Thymus (tissue), 11 donors: ENCODE measurements around the gene MAST2. TPM values are rescaled to one million over a fixed set of nuclear protein-coding genes. Genes with fewer than 3 reads are reported as not detected.

Source experiments
- DNase-seq, 9 donors: peaks; one replicate each; pipeline ENCODE4 v3.0.0-alpha.2; 2013; ENCODE audit warnings: low spot score in 9 of 9, low read depth in 6 of 9, missing footprints in 1 of 9
- H3K27ac ChIP-seq, 2 donors: one replicate each; pipeline ENCODE4 v1.5.1; 2013; ENCODE audit warnings: control low read depth in 1 of 2, low read depth in 1 of 2, low read length in 1 of 2, mild to moderate bottlenecking in 1 of 2, moderate library complexity in 1 of 2
- H3K27me3 ChIP-seq, 2 donors: one replicate each; pipeline ENCODE4 v1.5.1; 2013; ENCODE audit warnings: low read length in 1 of 2; ENCODE audit not compliant: control insufficient read depth in 2 of 2, insufficient read depth in 1 of 2
- H3K36me3 ChIP-seq, 2 donors: one replicate each; pipeline ENCODE4 v1.5.1; 2013; ENCODE audit warnings: low read length in 1 of 2, mild to moderate bottlenecking in 1 of 2, moderate library complexity in 1 of 2; ENCODE audit not compliant: control insufficient read depth in 2 of 2, insufficient read depth in 2 of 2
- H3K4me1 ChIP-seq, 2 donors: one replicate each; pipeline ENCODE4 v1.5.1; 2013; ENCODE audit warnings: low read length in 2 of 2; ENCODE audit not compliant: control insufficient read depth in 2 of 2, insufficient read depth in 2 of 2
- H3K4me3 ChIP-seq, 2 donors: one replicate each; pipeline ENCODE4 v1.5.1; 2013; ENCODE audit warnings: low read length in 2 of 2, control low read depth in 1 of 2, mild to moderate bottlenecking in 1 of 2
- H3K9me3 ChIP-seq, 2 donors: one replicate each; pipeline ENCODE4 v1.5.1; 2013; ENCODE audit warnings: low read length in 1 of 2, mild to moderate bottlenecking in 1 of 2; ENCODE audit not compliant: control insufficient read depth in 2 of 2, insufficient read depth in 1 of 2
- WGBS: extraction: QIAGEN DNeasy Blood & Tissue Kit; methylation state at CpG from one replicate; pipeline ENCODE4 v1.1.7; 2013; 5-methylcytosine and 5-hydroxymethylcytosine counted together
- polyA plus RNA-seq: library from polyadenylated mRNA; stranded (reverse); fragments of 200-250 nt; gene quantifications from one replicate; pipeline ENCODE4 v1.2.3, GENCODE V29; 2013
- total RNA-seq: library from RNA; stranded (reverse); fragments of 120-200 nt; gene quantifications from one replicate; pipeline ENCODE4 v1.2.4, GENCODE V29; 2013
- donor health status: healthy.

Gene MAST2
- total and polyA plus RNA-seq, 2 donors, result 3.4 to 8.8 TPM

GRCh38 chr1:46019348-46019747, 215.9 kb downstream of the MAST2 start:
- Histone ChIP-seq H3K27ac (no peak overlapping the region), H3K27me3 (no peaks in the 10 kb centered on the region), H3K36me3 (peaks cover 0 to 4% of the 10 kb centered on the region in 2 donors), H3K4me3 (no peak overlapping the region), H3K4me1 (no peaks in the 10 kb centered on the region), H3K9me3 (no peaks in the 10 kb centered on the region)
- no peak for DNase-seq
- WGBS, result 98% methylated on average over 7 of the region's 7 CpGs

- Histone ChIP-seq H3K27ac (no peak overlapping the region), H3K4me1 (no peaks in the 10 kb centered on the region), H3K27me3 (no peaks in the 10 kb centered on the region), H3K36me3 (peaks cover 0 to 4% of the 10 kb centered on the region in 2 donors), H3K9me3 (no peaks in the 10 kb centered on the region), H3K4me3 (no peak overlapping the region)
- no peak for DNase-seq
- 95% methylated on average over 4 of the region's 4 CpGs for WGBS
These were observed 216.6 kb downstream of the MAST2 start for GRCh38 chr1:46020010-46020409.

- H3K27me3 ChIP-seq, result no peaks in the 10 kb centered on the region
- DNase-seq, result no peak
- no peak overlapping the region for H3K4me3 ChIP-seq
- peaks cover 0 to 4% of the 10 kb centered on the region in 2 donors for H3K36me3 ChIP-seq
- no peaks in the 10 kb centered on the region for H3K4me1 ChIP-seq
- WGBS, result 99% methylated on average over 2 of the region's 2 CpGs
- H3K9me3 ChIP-seq, result no peaks in the 10 kb centered on the region
- no peak overlapping the region for H3K27ac ChIP-seq
These were observed 217.9 kb downstream of the MAST2 start for GRCh38 chr1:46021046-46021996.

- WGBS, result 98% methylated on average over 3 of the region's 3 CpGs
- no peaks in the 10 kb centered on the region for H3K9me3 ChIP-seq
- peaks cover 2 to 18% of the 10 kb centered on the region in 2 donors for H3K36me3 ChIP-seq
These were observed 223.1 kb downstream of the MAST2 start for GRCh38 chr1:46026531-46026930.

GRCh38 chr1:46027788-46028573, 224.6 kb downstream of the MAST2 start:
- no peak for DNase-seq
- H3K36me3 ChIP-seq, result peaks cover 2 to 22% of the 10 kb centered on the region in 2 donors
- no peaks in the 10 kb centered on the region for H3K9me3 ChIP-seq
- WGBS, result 98% methylated on average over 8 of the region's 8 CpGs
- no peaks in the 10 kb centered on the region for H3K4me1 ChIP-seq
- H3K4me3 ChIP-seq, result no peak overlapping the region
- no peaks in the 10 kb centered on the region for H3K27me3 ChIP-seq
- H3K27ac ChIP-seq, result no peak overlapping the region

More at GRCh38 chr1:46026531-46026930, 223.1 kb downstream of the MAST2 start:
- no peak for DNase-seq
- H3K4me1 ChIP-seq, result no peaks in the 10 kb centered on the region
- H3K4me3 ChIP-seq, result no peak overlapping the region
- no peaks in the 10 kb centered on the region for H3K27me3 ChIP-seq
- H3K27ac ChIP-seq, result no peak overlapping the region

- peaks cover 4 to 22% of the 10 kb centered on the region in 2 donors for H3K36me3 ChIP-seq
These were observed 226.9 kb downstream of the MAST2 start for GRCh38 chr1:46030074-46030870.

GRCh38 chr1:46030876-46031660, 227.7 kb downstream of the MAST2 start:
- H3K9me3 ChIP-seq, result no peaks in the 10 kb centered on the region
- 98% methylated on average over 26 of the region's 26 CpGs for WGBS
- no peaks in the 10 kb centered on the region for H3K27me3 ChIP-seq
- no peak for DNase-seq
- H3K27ac ChIP-seq, result no peak overlapping the region
- peaks cover 4 to 22% of the 10 kb centered on the region in 2 donors for H3K36me3 ChIP-seq
- H3K4me1 ChIP-seq, result no peaks in the 10 kb centered on the region
- H3K4me3 ChIP-seq, result no peak overlapping the region

More at GRCh38 chr1:46030074-46030870, 226.9 kb downstream of the MAST2 start:
- Histone ChIP-seq H3K4me1 (no peaks in the 10 kb centered on the region), H3K9me3 (no peaks in the 10 kb centered on the region), H3K27ac (no peak overlapping the region), H3K4me3 (no peak overlapping the region), H3K27me3 (no peaks in the 10 kb centered on the region)
- no peak for DNase-seq
- WGBS, result 99% methylated on average over 18 of the region's 18 CpGs
